IPS-15b (cell line): ENCODE results near the gene DNAJC5G.

Source experiments
- H3K27me3 ChIP-seq: one replicate; pipeline ENCODE4 v1.6.1; 2013; ENCODE audit warnings: low read length; ENCODE audit not compliant: control insufficient read depth, insufficient read depth
- H3K36me3 ChIP-seq: one replicate; pipeline ENCODE4 v1.6.1; 2013; ENCODE audit warnings: low read length; ENCODE audit not compliant: control insufficient read depth, insufficient read depth
- H3K4me1 ChIP-seq: one replicate; pipeline ENCODE4 v1.6.1; 2013; ENCODE audit warnings: mild to moderate bottlenecking, low read length; ENCODE audit not compliant: control insufficient read depth, insufficient read depth
- H3K4me3 ChIP-seq: one replicate; pipeline ENCODE4 v1.5.1; 2013; ENCODE audit warnings: low read depth, low read length
- H3K9ac ChIP-seq: one replicate; pipeline ENCODE4 v1.6.1; 2013; ENCODE audit warnings: low read depth, mild to moderate bottlenecking, low read length
- H3K9me3 ChIP-seq: one replicate; pipeline ENCODE4 v1.6.1; 2013; ENCODE audit warnings: mild to moderate bottlenecking, low read length; ENCODE audit not compliant: control insufficient read depth, insufficient read depth

DNAJC5G gene

DNA sequence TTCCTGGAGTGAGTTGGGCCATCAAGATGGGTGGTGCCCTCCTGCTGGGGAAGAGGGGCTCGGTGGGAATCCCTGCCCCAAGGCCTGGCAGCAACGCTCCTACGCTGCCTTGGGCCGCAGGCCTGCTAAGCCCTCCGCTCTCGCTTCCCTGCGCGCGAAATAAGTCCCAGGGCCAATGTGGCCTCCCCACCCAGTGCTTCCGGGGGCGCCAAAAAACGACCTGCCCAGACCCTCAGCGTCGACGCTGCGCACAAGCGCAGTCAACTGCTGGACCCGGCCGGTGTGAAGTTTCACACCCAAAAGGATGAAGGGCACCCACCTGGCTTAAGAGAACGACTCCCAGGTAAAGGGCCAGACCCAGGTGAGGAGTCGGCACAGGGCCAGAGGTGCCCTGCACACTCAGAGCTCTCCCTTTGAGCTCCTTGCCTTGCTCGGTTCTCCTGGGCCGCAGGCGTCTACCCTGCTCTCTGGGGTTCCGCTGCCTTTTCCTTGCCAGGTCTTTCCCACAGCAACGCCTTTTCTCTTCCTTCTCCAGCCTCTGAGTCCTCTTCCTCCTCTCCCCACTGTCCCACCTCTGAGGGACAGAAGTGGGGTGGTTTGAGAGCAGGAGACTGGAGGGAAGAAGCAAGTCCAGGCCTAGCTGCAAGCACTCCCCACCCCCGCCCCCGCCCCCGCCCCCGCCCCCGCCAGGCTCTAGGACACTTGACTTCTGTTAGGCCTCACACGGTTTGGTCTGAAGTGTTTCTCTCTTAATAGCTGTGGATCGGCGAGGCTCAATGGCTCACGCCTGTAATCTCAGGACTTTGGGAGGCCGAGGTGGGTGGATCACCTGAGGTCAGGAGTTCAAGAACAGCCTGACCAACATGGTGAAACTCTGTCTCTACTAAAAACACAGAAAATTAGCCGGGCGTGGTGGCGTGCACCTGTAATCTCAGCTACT is at the start of gene DNAJC5G:
Gene DNAJC5G (plus strand): TSS at position 223 of the 940 bp plus-strand sequence. CDS start 1,296 bp downstream, outside the sequence.
- peaks cover 2% of the 10 kb centered on the region for H3K4me1 ChIP-seq
- peaks cover 3% of the 10 kb centered on the region for H3K27me3 ChIP-seq
- no peaks in the 10 kb centered on the region for H3K36me3 ChIP-seq
- no peak within 1 kb of the TSS for H3K4me3 ChIP-seq
- no peak within 1 kb of the TSS for H3K9ac ChIP-seq
- H3K9me3 ChIP-seq, result no peaks in the 10 kb centered on the region

DNA sequence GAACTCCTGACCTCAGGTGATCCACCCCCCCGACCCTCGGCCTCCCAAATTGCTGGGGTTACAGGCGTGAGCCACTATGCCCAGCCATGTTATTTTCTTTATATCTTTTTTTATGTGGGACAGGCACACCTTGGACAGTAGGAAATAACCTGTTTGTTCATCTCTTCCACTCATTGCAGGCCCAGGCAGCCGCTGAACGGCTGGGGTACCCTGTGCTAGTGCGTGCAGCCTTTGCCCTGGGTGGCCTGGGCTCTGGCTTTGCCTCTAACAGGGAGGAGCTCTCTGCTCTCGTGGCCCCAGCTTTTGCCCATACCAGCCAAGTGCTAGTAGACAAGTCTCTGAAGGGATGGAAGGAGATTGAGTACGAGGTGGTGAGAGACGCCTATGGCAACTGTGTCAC is 49.7 kb upstream of the DNAJC5G start:
- H3K9ac ChIP-seq, result no peak overlapping the region
- H3K4me1 ChIP-seq, result no peaks in the 10 kb centered on the region
- H3K27me3 ChIP-seq, result no peaks in the 10 kb centered on the region
- H3K36me3 ChIP-seq, result peaks cover 75% of the 10 kb centered on the region
- no peaks in the 10 kb centered on the region for H3K9me3 ChIP-seq
- H3K4me3 ChIP-seq, result no peak overlapping the region

DNA sequence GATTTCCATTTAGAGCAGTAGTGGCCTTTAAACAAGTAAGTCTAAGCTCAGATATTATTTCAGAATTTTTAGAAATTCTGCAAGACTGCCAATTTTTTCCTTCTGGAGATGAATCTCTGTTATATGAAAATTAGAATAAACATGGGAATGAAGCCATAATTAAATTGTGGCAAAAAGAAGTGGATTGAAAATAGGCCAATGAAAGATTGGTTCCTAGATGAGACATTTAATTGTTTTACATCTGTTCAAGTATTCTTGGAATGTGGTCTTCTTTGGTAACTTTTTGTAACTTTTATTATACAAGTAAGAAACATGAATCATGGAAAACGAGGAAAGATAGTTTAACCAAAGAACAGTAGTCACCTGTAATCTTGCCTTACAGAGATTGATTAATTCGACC is 47.7 kb upstream of the DNAJC5G start:
- no peaks in the 10 kb centered on the region for H3K27me3 ChIP-seq
- H3K4me1 ChIP-seq, result no peaks in the 10 kb centered on the region
- no peak overlapping the region for H3K9ac ChIP-seq
- peaks cover 74% of the 10 kb centered on the region for H3K36me3 ChIP-seq
- no peak overlapping the region for H3K4me3 ChIP-seq
- no peaks in the 10 kb centered on the region for H3K9me3 ChIP-seq

- Histone ChIP-seq H3K9ac (no peak overlapping the region), H3K27me3 (no peaks in the 10 kb centered on the region), H3K4me3 (no peak overlapping the region), H3K36me3 (peaks cover 81% of the 10 kb centered on the region), H3K9me3 (no peaks in the 10 kb centered on the region), H3K4me1 (no peaks in the 10 kb centered on the region)
Measured at GRCh38 chr2:27231921-27232320, 43.3 kb upstream of the DNAJC5G start.

- Histone ChIP-seq H3K27me3 (no peaks in the 10 kb centered on the region), H3K36me3 (peaks cover 83% of the 10 kb centered on the region), H3K9me3 (no peaks in the 10 kb centered on the region), H3K4me3 (no peak overlapping the region), H3K9ac (no peak overlapping the region), H3K4me1 (no peaks in the 10 kb centered on the region)
Measured at GRCh38 chr2:27233341-27233740, 41.9 kb upstream of the DNAJC5G start.

DNA sequence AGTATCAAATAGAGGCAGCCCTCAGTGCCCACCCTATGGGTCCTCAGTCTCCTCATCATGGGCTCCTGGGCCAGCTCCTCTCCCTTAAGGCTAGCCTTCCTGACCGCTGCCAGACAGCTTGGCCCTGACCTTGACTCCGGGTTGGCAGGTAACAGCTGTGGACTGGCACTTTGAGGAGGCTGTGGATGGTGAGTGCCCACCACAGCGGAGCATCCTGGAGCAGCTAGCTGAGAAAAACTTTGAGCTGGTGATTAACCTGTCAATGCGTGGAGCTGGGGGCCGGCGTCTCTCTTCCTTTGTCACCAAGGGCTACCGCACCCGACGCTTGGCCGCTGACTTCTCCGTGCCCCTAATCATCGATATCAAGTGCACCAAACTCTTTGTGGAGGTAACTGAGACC is 39.1 kb upstream of the DNAJC5G start:
- no peak overlapping the region for H3K9ac ChIP-seq
- H3K4me3 ChIP-seq, result no peak overlapping the region
- H3K4me1 ChIP-seq, result no peaks in the 10 kb centered on the region
- H3K36me3 ChIP-seq, result peaks cover 96% of the 10 kb centered on the region
- no peaks in the 10 kb centered on the region for H3K27me3 ChIP-seq
- H3K9me3 ChIP-seq, result no peaks in the 10 kb centered on the region

- no peaks in the 10 kb centered on the region for H3K27me3 ChIP-seq
- peaks cover 96% of the 10 kb centered on the region for H3K36me3 ChIP-seq
- H3K4me3 ChIP-seq, result no peak overlapping the region
- no peak overlapping the region for H3K9ac ChIP-seq
- H3K4me1 ChIP-seq, result no peaks in the 10 kb centered on the region
- no peaks in the 10 kb centered on the region for H3K9me3 ChIP-seq
Measured at GRCh38 chr2:27236626-27237025, 38.6 kb upstream of the DNAJC5G start.

- Histone ChIP-seq H3K36me3 (peaks cover 96% of the 10 kb centered on the region), H3K9ac (no peak overlapping the region), H3K27me3 (no peaks in the 10 kb centered on the region), H3K4me3 (no peak overlapping the region), H3K9me3 (no peaks in the 10 kb centered on the region), H3K4me1 (no peaks in the 10 kb centered on the region)
Measured at GRCh38 chr2:27237341-27237945, 37.8 kb upstream of the DNAJC5G start.

DNA sequence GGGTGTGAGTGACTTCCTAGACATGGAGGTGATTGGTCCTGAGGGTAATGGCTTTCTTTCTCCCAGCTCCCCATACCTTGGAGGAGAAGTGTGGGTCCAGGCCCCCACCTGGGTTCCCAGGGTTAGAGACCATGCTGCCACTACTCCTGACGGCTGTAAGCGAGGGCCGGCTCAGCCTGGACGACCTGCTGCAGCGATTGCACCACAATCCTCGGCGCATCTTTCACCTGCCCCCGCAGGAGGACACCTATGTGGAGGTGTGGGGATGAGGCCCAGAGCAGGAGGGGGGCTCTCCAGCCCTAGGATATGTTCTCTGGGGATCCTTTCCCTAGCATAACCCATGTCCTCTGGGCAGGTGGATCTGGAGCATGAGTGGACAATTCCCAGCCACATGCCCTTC is 36.3 kb upstream of the DNAJC5G start:
- Histone ChIP-seq H3K9me3 (no peaks in the 10 kb centered on the region), H3K36me3 (peaks cover 96% of the 10 kb centered on the region), H3K27me3 (no peaks in the 10 kb centered on the region), H3K4me3 (no peak overlapping the region), H3K9ac (no peak overlapping the region), H3K4me1 (no peaks in the 10 kb centered on the region)

DNA sequence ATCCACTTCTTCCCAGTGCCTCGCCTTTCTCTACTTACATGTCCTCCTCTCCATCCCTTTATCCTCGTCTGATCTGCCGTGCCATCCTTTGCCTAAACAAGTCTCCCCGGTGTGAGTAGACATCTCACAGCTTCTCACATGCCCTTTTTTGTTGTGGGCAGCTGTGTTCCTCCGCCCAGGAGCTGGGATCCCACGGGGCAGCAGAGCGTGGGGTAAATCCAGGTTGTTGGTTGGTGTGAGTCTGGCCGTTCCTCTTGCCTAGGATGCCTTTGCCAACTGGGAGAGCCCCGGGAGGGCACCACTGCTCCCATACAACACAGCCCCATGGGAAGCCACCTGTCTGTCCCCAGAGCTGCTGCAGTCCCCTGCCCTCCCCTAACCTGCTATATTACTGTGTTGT is 34.8 kb upstream of the DNAJC5G start:
- H3K4me3 ChIP-seq, result no peak overlapping the region
- peaks cover 94% of the 10 kb centered on the region for H3K36me3 ChIP-seq
- no peak overlapping the region for H3K9ac ChIP-seq
- no peaks in the 10 kb centered on the region for H3K4me1 ChIP-seq
- H3K9me3 ChIP-seq, result no peaks in the 10 kb centered on the region
- no peaks in the 10 kb centered on the region for H3K27me3 ChIP-seq

GRCh38 chr2:27241761-27242613 is 33.2 kb upstream of the DNAJC5G start:
- no peak overlapping the region for H3K9ac ChIP-seq
- H3K9me3 ChIP-seq, result no peaks in the 10 kb centered on the region
- H3K4me3 ChIP-seq, result no peak overlapping the region
- no peaks in the 10 kb centered on the region for H3K27me3 ChIP-seq
- H3K36me3 ChIP-seq, result peaks cover 80% of the 10 kb centered on the region
- no peaks in the 10 kb centered on the region for H3K4me1 ChIP-seq
